Caco-2 (cell line): ENCODE results near the gene TMEM167A. TPM values are rescaled to one million over a fixed set of nuclear protein-coding genes. Genes with fewer than 3 reads are reported as not detected.

ENCODE experiments used
- BruUV-seq: library from RNA; stranded (reverse); fragments of 400-500 nt; replicated peaks from 2 replicates; lab custom pipeline; 2021; lab: Mats Ljungman, UMichigan
- CTCF ChIA-PET: fragments of 300-600 bp; sonication (Branson Sonifier 250); formaldehyde crosslinking; loops from one replicate; lab custom pipeline; 2022; ENCODE audit warnings: antibody characterized with exemption; lab: Charles Lee
- POLR2A ChIA-PET: fragments of 300-600 bp; sonication (Branson Sonifier 250); formaldehyde crosslinking; loops from one replicate; lab custom pipeline; 2022; ENCODE audit warnings: antibody characterized with exemption; lab: Charles Lee
- DNase-seq, 2 experiments: peaks; one replicate each; pipeline versions ENCODE4 v3.0.0 to v3.0.0-alpha.2; 2020 to 2022
- H3K27me3 ChIP-seq: replicated peaks from 2 replicates; pipeline ENCODE4 v1.6.0; 2011; ENCODE audit warnings: low read length; ENCODE audit not compliant: control insufficient read depth, insufficient read depth
- H3K36me3 ChIP-seq: 2 replicates; pipeline ENCODE4 v1.5.1; 2011; ENCODE audit warnings: low read length; ENCODE audit not compliant: control insufficient read depth, insufficient read depth
- H3K4me1 ChIP-seq: fragments of 250-450 bp; sonication (Bioruptor Pico); 2 replicates; pipeline ENCODE4 v1.5.1; 2020; ENCODE audit warnings: mild to moderate bottlenecking
- H3K4me3 ChIP-seq: 2 replicates; pipeline ENCODE4 v1.5.1; 2011; ENCODE audit warnings: low read depth, mild to moderate bottlenecking, control low read depth, low read length
- H3K9me3 ChIP-seq: fragments of 250-450 bp; sonication (Bioruptor Pico); 2 replicates; pipeline ENCODE4 v1.5.1; 2020; ENCODE audit warnings: mild to moderate bottlenecking, moderate library complexity
- H3K27ac Mint-ChIP-seq: one replicate; pipeline ENCODE4 v1.8.0; 2022; ENCODE audit warnings: mixed read lengths; ENCODE audit not compliant: unreplicated experiment
- H3K27me3 Mint-ChIP-seq: one replicate; pipeline ENCODE4 v1.8.0; 2022; ENCODE audit warnings: mixed read lengths; ENCODE audit not compliant: insufficient read depth, unreplicated experiment
- H3K36me3 Mint-ChIP-seq: one replicate; pipeline ENCODE4 v1.8.0; 2022; ENCODE audit warnings: mild to moderate bottlenecking, mixed read lengths; ENCODE audit not compliant: insufficient read depth, unreplicated experiment
- H3K4me1 Mint-ChIP-seq: one replicate; pipeline ENCODE4 v1.8.0; 2022; ENCODE audit warnings: low read depth, mixed read lengths; ENCODE audit not compliant: unreplicated experiment
- H3K4me3 Mint-ChIP-seq: one replicate; pipeline ENCODE4 v1.8.0; 2022; ENCODE audit warnings: mild to moderate bottlenecking, moderate library complexity, mixed read lengths; ENCODE audit not compliant: unreplicated experiment
- H3K9me3 Mint-ChIP-seq: one replicate; pipeline ENCODE4 v1.8.0; 2022; ENCODE audit warnings: mixed read lengths; ENCODE audit not compliant: unreplicated experiment
- CTCF ChIP-seq, 2 experiments: fragments of 200-600 bp in 1 of 2; IDR thresholded peaks; 1 replicate in 1 of 2; 2 replicates in 1 of 2; pipeline versions ENCODE4 v1.5.1 to v1.8.0; 2011 to 2022; ENCODE audit warnings: antibody characterized with exemption in 1 of 2, control low read depth in 1 of 2, inconsistent platforms in 1 of 2, low read depth in 1 of 2, low read length in 1 of 2, mild to moderate bottlenecking in 1 of 2, moderate library complexity in 1 of 2; ENCODE audit not compliant: insufficient read depth in 1 of 2, severe bottlenecking in 1 of 2, unreplicated experiment in 1 of 2
- intact Hi-C: fragments of 100-400 bp; cut with micrococcal nuclease; formaldehyde crosslinking; loops from one replicate; pipeline ENCODE4 v1.10.0; 2022; ENCODE audit not compliant: unreplicated experiment
- total RNA-seq: library from RNA; stranded (reverse); gene quantifications from 2 replicates; pipeline ENCODE4 v1.2.3, GENCODE V29; 2022

Gene TMEM167A
- total RNA-seq, 1 experiment from 2014 or later, result 97.1 TPM

GRCh38 chr5:83099445-83099844 lies 22.3 kb upstream of the TMEM167A start:
- H3K4me1 ChIP-seq, result peaks cover 44% of the 10 kb centered on the region

DNA sequence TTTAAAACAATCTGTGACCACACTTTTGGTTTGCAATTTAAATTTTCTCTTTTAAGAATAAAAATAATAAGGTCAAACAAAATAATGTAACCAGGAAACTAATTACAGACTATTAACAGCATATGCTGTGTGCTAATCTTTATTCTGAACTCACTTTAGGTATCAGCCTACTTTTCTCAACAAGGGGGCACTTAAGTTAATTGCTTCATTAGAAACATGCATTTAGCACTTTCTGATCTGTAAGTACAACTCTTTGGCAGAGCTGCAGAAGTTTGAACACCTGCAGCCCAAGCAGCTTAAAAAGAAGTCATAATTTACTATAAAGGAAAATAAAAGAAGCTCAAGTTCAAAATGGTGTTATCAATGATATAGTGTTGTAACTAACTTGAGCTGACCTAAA lies 21.8 kb upstream of the TMEM167A start:
- Histone ChIP-seq H3K4me3 (no peak overlapping the region), H3K27me3 (no peaks in the 10 kb centered on the region), H3K9me3 (no peaks in the 10 kb centered on the region), H3K4me1 (peaks cover 44% of the 10 kb centered on the region), H3K36me3 (no peaks in the 10 kb centered on the region)
- intact Hi-C loops, result no loop called here
- no peak for DNase-seq
- Mint-ChIP-seq H3K36me3 (peaks cover 5% of the 10 kb centered on the region), H3K4me1 (peaks cover 23% of the 10 kb centered on the region), H3K4me3 (no peak overlapping the region), H3K9me3 (peaks cover 8% of the 10 kb centered on the region), H3K27ac (no peak overlapping the region), H3K27me3 (no peaks in the 10 kb centered on the region)
- ChIA-PET POLR2A (interaction anchor here (1.0 kb wide), 1 partner anchor 22 kb away, joined by 8 read pairs; the partner anchor contains the start of genes TMEM167A and XRCC4), CTCF (interaction anchor here (1.0 kb wide), 1 partner anchor 13 kb away, joined by 3 read pairs; no protein-coding TSS in a partner anchor)
- no peak for TF ChIP-seq CTCF (IDR thresholded peaks at IDR 0.05; ENCODE audit: insufficient read depth in 1 of 2, low read depth in 1 of 2, low read length in 1 of 2, severe bottlenecking in 1 of 2, unreplicated experiment in 1 of 2)
- no TSS peak for BruUV-seq

More at GRCh38 chr5:83099445-83099844, 22.3 kb upstream of the TMEM167A start:
- no peak overlapping the region for H3K4me3 ChIP-seq
- intact Hi-C loops, result no loop called here
- no peaks in the 10 kb centered on the region for H3K9me3 ChIP-seq
- DNase-seq, result peak; percentile 30 to 52
- no peak for TF ChIP-seq CTCF (IDR thresholded peaks at IDR 0.05; ENCODE audit: insufficient read depth in 1 of 2, low read depth in 1 of 2, low read length in 1 of 2, severe bottlenecking in 1 of 2, unreplicated experiment in 1 of 2)
- no peak overlapping the region for H3K4me3 Mint-ChIP-seq
- peaks cover 3% of the 10 kb centered on the region for H3K9me3 Mint-ChIP-seq
- H3K36me3 ChIP-seq, result no peaks in the 10 kb centered on the region
- no peak overlapping the region for H3K27ac Mint-ChIP-seq
- peaks cover 5% of the 10 kb centered on the region for H3K36me3 Mint-ChIP-seq
- H3K27me3 ChIP-seq, result no peaks in the 10 kb centered on the region
- peaks cover 23% of the 10 kb centered on the region for H3K4me1 Mint-ChIP-seq
- no TSS peak for BruUV-seq
- no peaks in the 10 kb centered on the region for H3K27me3 Mint-ChIP-seq
- CTCF ChIA-PET, result interaction anchor here (1.0 kb wide), 1 partner anchor 12 kb away, joined by 3 read pairs; no protein-coding TSS in a partner anchor
- POLR2A ChIA-PET, result interaction anchor here (1.0 kb wide), 1 partner anchor 22 kb away, joined by 8 read pairs; the partner anchor contains the start of genes TMEM167A and XRCC4

DNA sequence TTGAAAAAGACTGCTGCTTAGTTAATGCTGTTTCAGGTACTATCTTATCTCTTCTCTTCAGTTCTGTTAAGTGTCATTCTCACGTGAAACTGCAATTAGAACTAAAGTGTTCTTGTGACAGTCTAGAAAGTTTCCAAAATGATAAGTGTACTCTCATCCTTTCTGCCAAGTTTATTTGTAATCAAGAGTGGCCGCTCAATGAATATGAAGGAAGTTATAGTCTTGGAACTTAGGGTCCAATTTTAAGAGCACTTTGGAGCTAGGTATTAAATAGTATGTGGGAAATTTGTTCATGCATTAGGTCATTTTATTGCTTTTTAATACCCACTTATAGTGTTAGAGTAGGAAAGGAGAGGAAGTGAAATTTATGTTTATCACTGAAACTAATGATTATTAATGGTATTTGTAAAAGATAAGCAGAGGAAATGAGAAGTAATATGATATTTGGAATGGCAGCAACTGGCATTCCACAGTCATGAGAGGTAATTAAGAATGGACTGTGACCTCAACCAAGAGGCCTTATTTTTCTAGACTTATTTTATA lies 20.6 kb upstream of the TMEM167A start:
- H3K27ac Mint-ChIP-seq, result no peak overlapping the region
- intact Hi-C loops, result no loop called here
- DNase-seq, result no peak
- BruUV-seq, result no TSS peak
- ChIA-PET CTCF (no interaction called here), POLR2A (no interaction called here)
- peaks cover 23% of the 10 kb centered on the region for H3K4me1 Mint-ChIP-seq
- H3K36me3 Mint-ChIP-seq, result peaks cover 5% of the 10 kb centered on the region
- 0 out of 2 replicates have a peak, but pooled peaks cover 4% of the 10 kb centered on the region for H3K9me3 ChIP-seq
- peaks cover 20% of the 10 kb centered on the region for H3K9me3 Mint-ChIP-seq
- H3K27me3 ChIP-seq, result no peaks in the 10 kb centered on the region
- no peak for TF ChIP-seq CTCF (IDR thresholded peaks at IDR 0.05; ENCODE audit: insufficient read depth in 1 of 2, low read depth in 1 of 2, low read length in 1 of 2, severe bottlenecking in 1 of 2, unreplicated experiment in 1 of 2)
- H3K4me3 Mint-ChIP-seq, result peak overlapping the region; percentile 16
- H3K4me1 ChIP-seq, result peaks cover 39% of the 10 kb centered on the region
- H3K4me3 ChIP-seq, result no peak overlapping the region
- no peaks in the 10 kb centered on the region for H3K27me3 Mint-ChIP-seq
- no peaks in the 10 kb centered on the region for H3K36me3 ChIP-seq
